ENCODE measurements around the gene CDK13.

The CDK13 gene

GRCh38 chr7:39936761-39937160 lies 13.3 kb upstream of the CDK13 start:
- Mint-ChIP-seq H3K27ac (no peak overlapping the region), H3K4me3 (no peak overlapping the region), H3K9me3 (no peaks in the 10 kb centered on the region), H3K4me1 (no peaks in the 10 kb centered on the region), H3K27me3 (no peaks in the 10 kb centered on the region)
- no peak for ATAC-seq
- no peak for DNase-seq

GRCh38 chr7:39937366-39938153 lies 12.5 kb upstream of the CDK13 start:
- no peak overlapping the region for H3K4me3 Mint-ChIP-seq
- ATAC-seq (no peak), DNase-seq (no peak)

GRCh38 chr7:39942883-39943282 lies 7.2 kb upstream of the CDK13 start:
- no peaks in the 10 kb centered on the region for H3K27me3 Mint-ChIP-seq
- H3K27ac Mint-ChIP-seq: no peak overlapping the region
- DNase-seq (no peak), ATAC-seq (no peak)
- no peak overlapping the region for H3K4me3 Mint-ChIP-seq
- no peaks in the 10 kb centered on the region for H3K9me3 Mint-ChIP-seq
- H3K4me1 Mint-ChIP-seq: peaks cover 6% of the 10 kb centered on the region

More at GRCh38 chr7:39937366-39938153, 12.5 kb upstream of the CDK13 start:
- Mint-ChIP-seq H3K9me3 (no peaks in the 10 kb centered on the region), H3K27me3 (no peaks in the 10 kb centered on the region), H3K27ac (no peak overlapping the region), H3K4me1 (no peaks in the 10 kb centered on the region)

- H3K9me3 Mint-ChIP-seq: no peaks in the 10 kb centered on the region
- no peak overlapping the region for H3K27ac Mint-ChIP-seq
- H3K27me3 Mint-ChIP-seq: no peaks in the 10 kb centered on the region
- ATAC-seq (no peak), DNase-seq (no peak)
- H3K4me1 Mint-ChIP-seq: peaks cover 22% of the 10 kb centered on the region
- H3K4me3 Mint-ChIP-seq: no peak overlapping the region
Measured at GRCh38 chr7:39946693-39947092, 3.4 kb upstream of the CDK13 start.

GRCh38 chr7:39948375-39948955 lies 1.6 kb upstream of the CDK13 start:
- DNase-seq: peak; percentile 1 to 25
- Mint-ChIP-seq H3K27ac (peak overlapping the region; percentile 100), H3K4me3 (peak overlapping the region; percentile 98 to 100), H3K4me1 (peaks cover 22% of the 10 kb centered on the region), H3K27me3 (no peaks in the 10 kb centered on the region), H3K9me3 (no peaks in the 10 kb centered on the region)
- ATAC-seq: no peak

GRCh38 chr7:39948956-39949928 lies 814 bp upstream of the CDK13 start:
- H3K27me3 Mint-ChIP-seq: no peaks in the 10 kb centered on the region

GRCh38 chr7:39950473-39951225 lies 593 bp downstream of the CDK13 start:
- H3K27me3 Mint-ChIP-seq: no peaks in the 10 kb centered on the region
- no peaks in the 10 kb centered on the region for H3K9me3 Mint-ChIP-seq
- peaks cover 34% of the 10 kb centered on the region for H3K4me1 Mint-ChIP-seq
- peak overlapping the region; percentile 100 for H3K27ac Mint-ChIP-seq
- DNase-seq (peak; percentile 61 to 66), ATAC-seq (no peak)
- peak overlapping the region; percentile 98 to 100 for H3K4me3 Mint-ChIP-seq

More at GRCh38 chr7:39948956-39949928, 814 bp upstream of the CDK13 start:
- H3K4me1 Mint-ChIP-seq: peaks cover 22% of the 10 kb centered on the region
- peak; percentile 79 for ATAC-seq
- H3K4me3 Mint-ChIP-seq: peak overlapping the region; percentile 98 to 100
- peak overlapping the region; percentile 100 for H3K27ac Mint-ChIP-seq
- H3K9me3 Mint-ChIP-seq: no peaks in the 10 kb centered on the region
- DNase-seq: peak; percentile 98 to 99

- peak; percentile 84 to 89 for DNase-seq
- H3K9me3 Mint-ChIP-seq: no peaks in the 10 kb centered on the region
- H3K27me3 Mint-ChIP-seq: no peaks in the 10 kb centered on the region
- peak overlapping the region; percentile 99 to 100 for H3K27ac Mint-ChIP-seq
- ATAC-seq: peak; percentile 53
- H3K4me3 Mint-ChIP-seq: peak overlapping the region; percentile 98
- H3K4me1 Mint-ChIP-seq: peaks cover 40% of the 10 kb centered on the region
Measured at GRCh38 chr7:39951226-39952194, 1.5 kb downstream of the CDK13 start.

GRCh38 chr7:39952374-39952773 lies 2.3 kb downstream of the CDK13 start:
- H3K4me1 Mint-ChIP-seq: peaks cover 48% of the 10 kb centered on the region
- H3K27me3 Mint-ChIP-seq: no peaks in the 10 kb centered on the region
- DNase-seq: no peak
- peak overlapping the region; percentile 98 for H3K4me3 Mint-ChIP-seq
- no peak for ATAC-seq
- peak overlapping the region; percentile 99 to 100 for H3K27ac Mint-ChIP-seq
- H3K9me3 Mint-ChIP-seq: no peaks in the 10 kb centered on the region

- peak overlapping the region; percentile 99 to 100 for H3K27ac Mint-ChIP-seq
- H3K27me3 Mint-ChIP-seq: no peaks in the 10 kb centered on the region
- ATAC-seq (no peak), DNase-seq (no peak)
- peak overlapping the region; percentile 77 to 98 for H3K4me3 Mint-ChIP-seq
- H3K9me3 Mint-ChIP-seq: no peaks in the 10 kb centered on the region
- H3K4me1 Mint-ChIP-seq: peaks cover 48% of the 10 kb centered on the region
Measured at GRCh38 chr7:39952803-39953202, 2.7 kb downstream of the CDK13 start.

GRCh38 chr7:39954694-39955093 lies 4.6 kb downstream of the CDK13 start:
- ATAC-seq (no peak), DNase-seq (no peak)
- Mint-ChIP-seq H3K27me3 (no peaks in the 10 kb centered on the region), H3K4me3 (peak overlapping the region; percentile 9 to 70), H3K9me3 (no peaks in the 10 kb centered on the region), H3K4me1 (peaks cover 50% of the 10 kb centered on the region), H3K27ac (no peak overlapping the region)

GRCh38 chr7:39958038-39958437 lies 8.0 kb downstream of the CDK13 start:
- Mint-ChIP-seq H3K4me3 (peak overlapping the region in 1 of 2 donors; percentile 0), H3K9me3 (no peaks in the 10 kb centered on the region), H3K4me1 (peaks cover 55% of the 10 kb centered on the region), H3K27me3 (no peaks in the 10 kb centered on the region), H3K27ac (no peak overlapping the region)
- no peak for ATAC-seq
- no peak for DNase-seq

GRCh38 chr7:39967406-39968161 lies 17.5 kb downstream of the CDK13 start:
- Mint-ChIP-seq H3K4me1 (peaks cover 81% of the 10 kb centered on the region), H3K4me3 (no peak overlapping the region), H3K9me3 (no peaks in the 10 kb centered on the region), H3K27ac (no peak overlapping the region), H3K27me3 (no peaks in the 10 kb centered on the region)
- ATAC-seq (no peak), DNase-seq (no peak)

Measured in stimulated activated naive CD8-positive, alpha-beta T cell treated with anti-CD3 and anti-CD28 coated beads, Interleukin-15, amount 100 ng/mL, for 72 hours (primary cell).